Medulla oblongata (tissue), 1 donor: ENCODE measurements around the gene ITPRIPL2.

ENCODE experiments used
- DNase-seq: peaks from one replicate; pipeline ENCODE4 v3.0.0-alpha.2; 2015; ENCODE audit errors: extremely low spot score

ITPRIPL2 gene

DNA sequence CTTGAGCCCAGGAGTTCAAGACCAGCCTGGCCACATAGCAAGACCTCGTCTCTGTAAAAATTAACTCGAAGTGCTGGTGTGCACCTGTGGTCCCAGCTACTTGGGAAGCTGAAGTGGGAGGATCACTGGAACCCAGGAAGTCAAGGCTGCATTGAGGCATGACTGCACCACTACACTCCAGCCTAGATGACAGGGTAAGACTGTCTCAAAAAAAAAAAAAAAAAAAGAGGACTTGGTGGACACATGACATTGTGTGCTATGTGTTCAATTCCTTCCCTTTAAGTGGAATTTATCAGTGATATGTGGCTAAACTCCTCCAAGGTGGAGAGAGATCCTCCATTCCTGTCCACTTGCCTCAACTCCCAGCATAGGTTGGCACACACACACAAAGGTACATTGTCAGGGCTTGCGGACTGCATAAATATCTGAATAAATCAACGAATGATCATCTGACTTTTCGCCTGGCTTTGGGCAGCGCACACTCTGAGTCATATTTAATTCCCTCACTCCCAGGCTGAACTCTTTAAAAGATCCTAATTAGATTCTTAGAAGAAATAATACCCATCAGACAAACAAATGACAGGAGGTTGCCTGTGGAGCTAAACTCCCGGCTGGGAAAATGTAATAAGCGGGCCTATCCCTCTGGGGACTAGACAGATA lies 29.3 kb downstream of the ITPRIPL2 start:
- no peak for DNase-seq

DNA sequence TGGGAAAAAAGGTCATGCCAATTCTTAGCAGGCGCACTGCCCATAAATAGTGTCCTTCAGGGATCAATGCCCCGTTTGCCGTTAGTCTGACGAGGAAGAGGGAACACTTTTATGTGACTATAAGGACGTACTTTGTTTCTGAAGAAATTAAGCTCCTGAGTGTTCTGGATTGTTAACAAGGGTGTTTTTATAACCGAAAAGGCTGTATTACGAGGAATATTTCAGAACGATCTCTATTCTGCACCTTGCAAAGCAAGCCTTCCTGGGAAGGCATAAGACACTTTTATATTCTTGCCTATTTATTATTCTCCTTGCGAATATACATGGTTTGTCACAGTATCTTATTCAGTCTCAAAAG lies 29.8 kb downstream of the ITPRIPL2 start:
- no peak for DNase-seq

GRCh38 chr16:19145010-19145409 lies 31.2 kb downstream of the ITPRIPL2 start:
- DNase-seq = no peak

- DNase-seq = no peak
Measured at GRCh38 chr16:19147126-19147525, 33.4 kb downstream of the ITPRIPL2 start.

DNA sequence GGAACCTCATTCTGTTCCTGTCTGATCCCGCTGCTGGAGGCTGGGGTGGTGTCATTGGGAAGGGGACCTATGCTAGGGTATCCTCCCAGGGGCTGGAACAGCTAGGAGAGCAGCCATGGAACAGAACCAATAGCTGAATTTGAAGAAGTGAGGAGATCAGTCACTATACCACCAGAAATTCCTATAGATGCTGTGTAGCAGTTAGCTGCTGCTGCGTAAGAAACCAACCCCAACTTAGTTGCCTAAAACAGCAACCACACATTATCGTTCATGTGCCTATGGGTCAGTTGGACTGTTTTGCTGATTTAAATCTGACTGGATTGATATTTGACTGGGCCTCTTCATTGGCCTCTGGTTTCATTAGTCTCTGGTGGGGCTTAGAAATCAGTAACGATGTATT lies 33.9 kb downstream of the ITPRIPL2 start:
- DNase-seq = no peak

- no peak for DNase-seq
Measured at GRCh38 chr16:19148189-19148588, 34.4 kb downstream of the ITPRIPL2 start.

DNA sequence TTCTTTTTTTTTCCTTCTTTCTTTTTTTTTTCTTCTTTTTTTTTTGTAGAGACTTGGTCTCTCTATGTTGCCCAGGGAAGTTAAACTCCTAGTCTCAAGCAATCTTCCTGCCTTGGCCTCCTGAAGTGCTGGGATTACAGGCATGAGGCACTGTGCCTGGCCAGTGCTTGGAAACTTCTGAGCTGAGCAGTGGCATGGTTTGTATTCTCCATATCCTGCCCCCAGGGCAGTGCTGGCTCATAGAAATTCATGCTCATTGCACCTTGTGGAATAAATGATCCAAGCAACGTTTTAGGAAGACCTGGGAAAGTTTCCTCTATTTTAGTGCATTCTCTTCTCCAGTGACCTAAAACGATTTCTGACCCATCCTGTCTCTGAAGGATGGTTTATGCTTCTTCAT lies 37.5 kb downstream of the ITPRIPL2 start:
- DNase-seq = no peak

- no peak for DNase-seq
Measured at GRCh38 chr16:19152042-19152441, 38.3 kb downstream of the ITPRIPL2 start.

GRCh38 chr16:19153876-19154275 lies 40.1 kb downstream of the ITPRIPL2 start:
- DNase-seq = no peak

DNA sequence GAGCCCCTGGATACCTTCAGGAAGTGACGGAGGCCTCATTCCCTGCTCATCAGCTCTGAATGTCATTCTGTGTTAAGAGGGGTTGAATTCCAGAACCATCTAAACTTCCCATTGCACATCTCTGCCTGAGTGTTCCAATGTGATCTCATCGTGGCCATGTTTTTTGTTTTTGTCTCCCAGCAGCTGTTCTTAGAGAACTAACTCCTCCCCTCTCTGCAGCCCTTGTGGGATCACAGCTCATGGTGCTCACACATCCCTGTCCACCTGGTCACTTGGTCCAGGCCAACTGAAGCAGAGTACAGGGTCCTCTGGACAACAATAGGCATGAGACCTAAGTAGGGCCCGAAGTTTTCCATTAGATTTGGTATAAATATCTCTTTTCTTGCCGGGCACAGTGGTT lies 48.3 kb downstream of the ITPRIPL2 start:
- DNase-seq = no peak

GRCh38 chr16:19163215-19163614 lies 49.5 kb downstream of the ITPRIPL2 start:
- DNase-seq = no peak

DNA sequence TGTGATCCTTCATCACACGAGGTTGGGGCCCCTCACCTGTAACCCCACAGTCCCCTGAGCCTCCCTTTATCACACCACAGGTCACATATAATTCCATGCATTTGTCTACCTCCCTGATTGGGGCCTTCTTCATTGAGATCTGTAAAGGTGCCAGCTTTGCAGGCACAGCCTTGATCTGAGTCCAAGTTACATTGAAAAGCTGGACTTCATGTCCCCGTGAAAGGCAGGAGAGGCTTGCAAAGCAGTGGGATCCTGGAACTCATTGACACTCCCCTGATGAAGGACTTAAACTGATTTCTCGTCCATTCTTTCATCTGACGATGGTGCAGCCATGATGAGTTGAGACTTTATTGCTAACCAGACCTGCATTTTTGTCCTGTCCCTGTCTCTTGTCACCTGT lies 50.5 kb downstream of the ITPRIPL2 start:
- no peak for DNase-seq

DNA sequence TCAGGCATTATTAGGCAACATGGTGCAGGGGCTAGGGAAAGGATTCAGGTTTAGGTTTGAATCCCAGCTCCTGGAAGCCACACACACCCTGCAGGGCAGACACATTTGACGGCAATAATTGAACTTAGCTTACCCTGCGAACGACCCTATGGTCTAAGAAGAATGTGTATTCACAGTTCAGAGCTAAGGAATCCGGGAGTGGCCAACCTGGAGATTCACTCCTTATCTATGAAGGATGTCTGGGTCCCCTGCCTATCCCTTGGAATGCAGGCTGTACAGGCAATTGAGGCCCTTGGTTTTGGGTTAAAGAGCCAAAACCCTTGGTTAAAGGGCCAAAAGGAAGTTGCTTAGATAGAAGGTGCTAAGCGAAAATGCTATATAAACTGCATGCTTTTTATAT lies 51.3 kb downstream of the ITPRIPL2 start:
- no peak for DNase-seq

- no peak for DNase-seq
Measured at GRCh38 chr16:19166500-19166899, 52.7 kb downstream of the ITPRIPL2 start.

- DNase-seq = peak; percentile 85
Measured at GRCh38 chr16:19167710-19168370, 54.1 kb downstream of the ITPRIPL2 start, which contains the start of gene SYT17. SYT17 (plus strand) TSS chr16:19168240; CDS start chr16:19168647, 407 bp downstream.

- peak; percentile 64 for DNase-seq
Measured at GRCh38 chr16:19168371-19169081, 54.8 kb downstream of the ITPRIPL2 start.

DNA sequence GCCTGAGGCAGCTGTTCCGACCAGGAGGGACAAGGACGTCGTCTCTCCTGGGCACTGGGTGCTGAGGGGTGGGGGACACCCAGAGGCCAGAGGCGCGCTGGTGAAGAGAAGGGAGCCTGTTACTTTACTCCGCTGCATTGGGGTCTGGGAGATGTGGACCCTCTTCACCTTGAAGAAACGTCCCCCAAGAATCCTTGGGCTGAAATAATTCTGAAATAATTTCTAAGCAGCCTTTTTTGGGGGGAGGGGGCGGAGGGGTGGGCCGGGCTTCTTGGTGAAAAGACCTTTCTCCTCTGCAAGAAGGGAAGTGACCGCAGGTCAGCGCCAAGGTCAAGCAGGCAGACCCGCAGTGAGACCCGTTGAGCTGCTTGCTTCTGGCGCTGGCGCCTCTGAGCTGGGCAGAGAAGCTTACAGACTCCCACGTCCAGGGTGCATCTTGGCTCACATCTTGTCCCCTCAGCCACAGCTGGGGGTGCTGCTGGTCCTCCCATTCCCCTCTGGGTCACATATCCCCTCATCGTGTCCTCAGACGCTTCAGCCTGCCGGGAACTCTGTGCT lies 55.4 kb downstream of the ITPRIPL2 start:
- DNase-seq = no peak

GRCh38 chr16:19170043-19170655 lies 56.4 kb downstream of the ITPRIPL2 start:
- peak; percentile 57 for DNase-seq
